BLaER1 treated with 17β-estradiol and CSF1 and Interleukin-3, amounts not matched to agents 10 nM and 100 nM (cell line): ENCODE results near the gene AMZ1.
A peak's percentile ranks its signal among the peaks of the same experiment; 100 is the strongest.

Experiments used
- H3K27ac ChIP-seq, 11 experiments: shearing (Covaris generic); formaldehyde crosslinking; 2 replicates each; pipeline ENCODE4 v1.8.1; 2022
- H3K27me3 ChIP-seq, 11 experiments: shearing (Covaris generic); formaldehyde crosslinking; 2 replicates each; pipeline ENCODE4 v1.8.1; 2022
- H3K36me3 ChIP-seq, 11 experiments: shearing (Covaris generic); formaldehyde crosslinking; 2 replicates each; pipeline ENCODE4 v1.8.1; 2022
- H3K4me1 ChIP-seq, 10 experiments: shearing (Covaris generic); formaldehyde crosslinking; 2 replicates each; pipeline ENCODE4 v1.8.1; 2022
- H3K4me2 ChIP-seq, 11 experiments: shearing (Covaris generic); formaldehyde crosslinking; 2 replicates each; pipeline ENCODE4 v1.8.1; 2022
- H3K4me3 ChIP-seq, 10 experiments: shearing (Covaris generic); formaldehyde crosslinking; 2 replicates each; pipeline ENCODE4 v1.8.1; 2022
- H3K9ac ChIP-seq, 11 experiments: shearing (Covaris generic); formaldehyde crosslinking; 2 replicates each; pipeline ENCODE4 v1.8.1; 2022
- H3K9me3 ChIP-seq, 11 experiments: shearing (Covaris generic); formaldehyde crosslinking; replicated peaks in 1 of 11; 2 replicates each; pipeline ENCODE4 v1.8.1; 2022
- H4K20me1 ChIP-seq, 11 experiments: shearing (Covaris generic); formaldehyde crosslinking; 2 replicates each; pipeline ENCODE4 v1.8.1; 2022
- Cebpa-rat ChIP-seq, 11 experiments: shearing (Covaris generic); IDR thresholded peaks; 2 replicates each; pipeline ENCODE4 v1.8.1; 2022

Gene AMZ1

GRCh38 chr7:2649139-2649838 is 38.7 kb upstream of the AMZ1 start:
- H4K20me1 ChIP-seq = peaks cover 32 to 98% (median 75%) of the 10 kb centered on the region in 11 experiments; a peak in 20 of 22 replicates
- no peak overlapping the region for H3K4me3 ChIP-seq
- H3K36me3 ChIP-seq = peaks cover 65 to 81% (median 76%) of the 10 kb centered on the region in 11 experiments
- H3K27ac ChIP-seq = peak overlapping the region in 5 of 11 experiments; percentile 28 to 44 (median 37); a peak in 10 of 22 replicates
- no peaks in the 10 kb centered on the region for H3K9me3 ChIP-seq
- H3K4me1 ChIP-seq = peaks cover 51 to 91% (median 85%) of the 10 kb centered on the region in 10 experiments
- peak overlapping the region in 4 of 11 experiments; percentile 0 to 45 (median 25); a peak in 4 of 22 replicates for H3K4me2 ChIP-seq
- H3K27me3 ChIP-seq = no peaks in the 10 kb centered on the region
- peak overlapping the region in 5 of 11 experiments; percentile 6 to 48 (median 10); a peak in 4 of 22 replicates for H3K9ac ChIP-seq
- TF ChIP-seq Cebpa-rat (IDR thresholded peaks at IDR 0.05) = no peak

- H4K20me1 ChIP-seq = peaks cover 32 to 98% (median 72%) of the 10 kb centered on the region in 11 experiments; a peak in 20 of 22 replicates
- peak overlapping the region in 5 of 11 experiments; percentile 0 to 45 (median 24); a peak in 4 of 22 replicates for H3K4me2 ChIP-seq
- H3K36me3 ChIP-seq = peaks cover 72 to 88% (median 82%) of the 10 kb centered on the region in 11 experiments
- no peak for TF ChIP-seq Cebpa-rat (IDR thresholded peaks at IDR 0.05)
- H3K9ac ChIP-seq = peak overlapping the region in 3 of 11 experiments; percentile 9 to 48 (median 10); a peak in 2 of 22 replicates
- peak overlapping the region in 5 of 11 experiments; percentile 28 to 44 (median 37); a peak in 4 of 22 replicates for H3K27ac ChIP-seq
- H3K9me3 ChIP-seq = no peaks in the 10 kb centered on the region
- H3K4me1 ChIP-seq = peaks cover 44 to 84% (median 78%) of the 10 kb centered on the region in 10 experiments
- no peak overlapping the region for H3K4me3 ChIP-seq
- no peaks in the 10 kb centered on the region for H3K27me3 ChIP-seq
These were observed 38.0 kb upstream of the AMZ1 start for GRCh38 chr7:2649991-2650390.

GRCh38 chr7:2650451-2650850 is 37.6 kb upstream of the AMZ1 start:
- H3K27me3 ChIP-seq = no peaks in the 10 kb centered on the region
- H3K9me3 ChIP-seq = no peaks in the 10 kb centered on the region

GRCh38 chr7:2651336-2651735 is 36.7 kb upstream of the AMZ1 start:
- H3K9me3 ChIP-seq = no peaks in the 10 kb centered on the region
- peak overlapping the region in 8 of 11 experiments; percentile 39 to 68 (median 62); a peak in 11 of 22 replicates for H3K4me2 ChIP-seq
- H3K27me3 ChIP-seq = no peaks in the 10 kb centered on the region
- H3K9ac ChIP-seq = no peak overlapping the region; a peak in 1 of 22 replicates
- H3K27ac ChIP-seq = 0 out of 22 replicates have a peak overlapping the region, but pooled peaks of 1 of the 11 experiments have one; percentile 22
- H3K4me1 ChIP-seq = peaks cover 31 to 70% (median 64%) of the 10 kb centered on the region in 10 experiments
- H4K20me1 ChIP-seq = peaks cover 32 to 98% (median 68%) of the 10 kb centered on the region in 11 experiments; a peak in 20 of 22 replicates
- H3K36me3 ChIP-seq = peaks cover 84 to 99% (median 95%) of the 10 kb centered on the region in 11 experiments
- no peak overlapping the region for H3K4me3 ChIP-seq
- no peak for TF ChIP-seq Cebpa-rat (IDR thresholded peaks at IDR 0.05)

More at GRCh38 chr7:2650451-2650850, 37.6 kb upstream of the AMZ1 start:
- Histone ChIP-seq H4K20me1 (peaks cover 32 to 98% (median 72%) of the 10 kb centered on the region in 11 experiments; a peak in 20 of 22 replicates), H3K27ac (peak overlapping the region in 1 of 11 experiments; percentile 26; a peak in 2 of 22 replicates), H3K4me2 (peak overlapping the region in 4 of 11 experiments; percentile 0 to 45 (median 25); a peak in 4 of 22 replicates), H3K36me3 (peaks cover 75 to 92% (median 86%) of the 10 kb centered on the region in 11 experiments), H3K4me1 (peaks cover 39 to 79% (median 73%) of the 10 kb centered on the region in 10 experiments), H3K4me3 (no peak overlapping the region), H3K9ac (peak overlapping the region in 4 of 11 experiments; percentile 9 to 48 (median 20); a peak in 2 of 22 replicates)
- TF ChIP-seq Cebpa-rat (IDR thresholded peaks at IDR 0.05) = no peak

GRCh38 chr7:2651847-2652735 is 35.9 kb upstream of the AMZ1 start:
- Histone ChIP-seq H3K27ac (peak overlapping the region in 4 of 11 experiments; percentile 4 to 38 (median 16); a peak in 3 of 22 replicates), H3K4me1 (peaks cover 26 to 63% (median 58%) of the 10 kb centered on the region in 10 experiments), H3K9me3 (no peaks in the 10 kb centered on the region), H3K4me3 (no peak overlapping the region), H4K20me1 (peaks cover 31 to 99% (median 68%) of the 10 kb centered on the region in 11 experiments; a peak in 21 of 22 replicates), H3K4me2 (peak overlapping the region in 9 of 11 experiments; percentile 39 to 68 (median 62); a peak in 17 of 22 replicates), H3K27me3 (no peaks in the 10 kb centered on the region), H3K9ac (peak overlapping the region in 6 of 11 experiments; percentile 22 to 51 (median 40); a peak in 9 of 22 replicates), H3K36me3 (peaks cover 91 to 100% (median 97%) of the 10 kb centered on the region in 11 experiments)
- TF ChIP-seq Cebpa-rat (IDR thresholded peaks at IDR 0.05) = no peak

- Histone ChIP-seq H3K9ac (peak overlapping the region in 6 of 11 experiments; percentile 22 to 51 (median 40); a peak in 10 of 22 replicates), H3K27me3 (no peaks in the 10 kb centered on the region), H3K4me3 (no peak overlapping the region), H3K4me1 (peaks cover 20 to 59% (median 52%) of the 10 kb centered on the region in 10 experiments), H3K9me3 (no peaks in the 10 kb centered on the region), H3K36me3 (peaks cover 91 to 100% (median 97%) of the 10 kb centered on the region in 11 experiments), H3K27ac (peak overlapping the region in 5 of 11 experiments; percentile 4 to 38 (median 19); a peak in 3 of 22 replicates), H4K20me1 (peaks cover 31 to 99% (median 68%) of the 10 kb centered on the region in 11 experiments; a peak in 21 of 22 replicates), H3K4me2 (peak overlapping the region in 9 of 11 experiments; percentile 39 to 68 (median 62); a peak in 17 of 22 replicates)
- no peak for TF ChIP-seq Cebpa-rat (IDR thresholded peaks at IDR 0.05)
These were observed 35.3 kb upstream of the AMZ1 start for GRCh38 chr7:2652736-2653060.

GRCh38 chr7:2654059-2654458 is 33.9 kb upstream of the AMZ1 start:
- TF ChIP-seq Cebpa-rat (IDR thresholded peaks at IDR 0.05) = no peak
- H3K9ac ChIP-seq = no peak overlapping the region
- no peak overlapping the region for H3K27ac ChIP-seq
- no peak overlapping the region for H3K4me2 ChIP-seq
- no peaks in the 10 kb centered on the region for H3K27me3 ChIP-seq
- H3K4me3 ChIP-seq = no peak overlapping the region
- H3K9me3 ChIP-seq = no peaks in the 10 kb centered on the region
- peaks cover 10 to 60% (median 52%) of the 10 kb centered on the region in 10 experiments; a peak in 19 of 20 replicates for H3K4me1 ChIP-seq
- peaks cover 41 to 99% (median 71%) of the 10 kb centered on the region in 11 experiments; a peak in 21 of 22 replicates for H4K20me1 ChIP-seq
- H3K36me3 ChIP-seq = peaks cover 93 to 100% (median 98%) of the 10 kb centered on the region in 11 experiments
